K562 (cell line): Measurements from ENCODE around the gene SLC39A7. TPM values are rescaled to one million over a fixed set of nuclear protein-coding genes. Genes with fewer than 3 reads are reported as not detected.
A peak's percentile ranks its signal among the peaks of the same experiment; 100 is the strongest.

Source experiments
- CXXC5 ChIP-seq: fragments of 250-450 bp; sonication (Bioruptor Pico); IDR thresholded peaks from 2 replicates; pipeline ENCODE4 v1.8.0; 2022; ENCODE audit warnings: inconsistent platforms, mild to moderate bottlenecking, moderate library complexity
- DACH1 ChIP-seq: fragments of 450-650 bp; IDR thresholded peaks from 2 replicates; pipeline ENCODE4 v1.6.1; 2018; ENCODE audit not compliant: partially characterized antibody
- FOXJ3 ChIP-seq: sonication (generic); formaldehyde crosslinking; IDR thresholded peaks from 2 replicates; pipeline ENCODE4 v1.4.0; 2020; ENCODE audit warnings: mild to moderate bottlenecking, missing genetic modification reagents
- IFI16 ChIP-seq: fragments of 250-450 bp; sonication (Bioruptor Pico); IDR thresholded peaks from 2 replicates; pipeline ENCODE4 v2.1.2; 2022; ENCODE audit warnings: mild to moderate bottlenecking, inconsistent platforms
- ILF3 ChIP-seq: fragments of 450-650 bp; IDR thresholded peaks from 2 replicates; pipeline ENCODE4 v1.6.1; 2018; ENCODE audit warnings: antibody characterized with exemption, mild to moderate bottlenecking, moderate library complexity, borderline replicate concordance
- KDM1A ChIP-seq, 2 experiments: fragments of 450-650 bp; IDR thresholded peaks; 2 replicates each; pipeline ENCODE4 v1.6.1; 2016; ENCODE audit warnings: mild to moderate bottlenecking in 2 of 2
- MAFF ChIP-seq: IDR thresholded peaks from 2 replicates; pipeline ENCODE4 v1.6.1; 2012; ENCODE audit warnings: low read length, improper control_type of control experiment
- MAZ ChIP-seq, 2 experiments: fragments of 450-650 bp in 1 of 2; sonication (generic) in 1 of 2; formaldehyde crosslinking; IDR thresholded peaks in 1 of 2; conservative IDR thresholded peaks in 1 of 2; 2 replicates each; pipeline versions ENCODE4 v1.4.0 to v1.5.0; 2020; ENCODE audit warnings: mild to moderate bottlenecking in 1 of 2, missing genetic modification reagents in 1 of 2
- MEIS2 ChIP-seq: fragments of 450-650 bp; IDR thresholded peaks from 2 replicates; pipeline ENCODE4 v1.6.1; 2014; ENCODE audit warnings: mild to moderate bottlenecking; ENCODE audit not compliant: partially characterized antibody
- MTF1 ChIP-seq: fragments of 250-450 bp; sonication (Bioruptor Pico); IDR thresholded peaks from 2 replicates; pipeline ENCODE4 v1.9.0; 2021; ENCODE audit warnings: moderate library complexity, mild to moderate bottlenecking, inconsistent platforms, borderline replicate concordance
- NR1H2 ChIP-seq: sonication (generic); formaldehyde crosslinking; IDR thresholded peaks from 2 replicates; pipeline ENCODE4 v1.4.0; 2020; ENCODE audit warnings: mild to moderate bottlenecking, missing genetic modification reagents
- POLR2H ChIP-seq: IDR thresholded peaks from 2 replicates; pipeline ENCODE4 v1.6.1; 2016; ENCODE audit warnings: missing genetic modification characterization, low read depth, mild to moderate bottlenecking, control low read depth, missing compliant biosample characterization, moderate library complexity
- SMAD3 ChIP-seq: fragments of 450-650 bp; formaldehyde crosslinking; conservative IDR thresholded peaks from 2 replicates; pipeline ENCODE4 v1.4.0; 2020; ENCODE audit warnings: mild to moderate bottlenecking
- TOE1 ChIP-seq, 2 experiments: fragments of 450-650 bp in 1 of 2; sonication (generic) in 1 of 2; formaldehyde crosslinking in 1 of 2; IDR thresholded peaks; 2 replicates each; pipeline versions ENCODE4 v1.7.1 to v1.8.0; 2016 to 2022; ENCODE audit warnings: borderline replicate concordance in 2 of 2, mild to moderate bottlenecking in 2 of 2, antibody characterized with exemption in 1 of 2, inconsistent platforms in 1 of 2, low read depth in 1 of 2, missing genetic modification reagents in 1 of 2, moderate library complexity in 1 of 2
- ZBED1 ChIP-seq: IDR thresholded peaks from 2 replicates; pipeline ENCODE4 v1.6.1; 2014
- ZHX1 ChIP-seq: fragments of 150-350 bp; conservative IDR thresholded peaks from 2 replicates; pipeline ENCODE4 v1.6.1; 2014; ENCODE audit warnings: low read length
- ZNF121 ChIP-seq: sonication (generic); formaldehyde crosslinking; conservative IDR thresholded peaks from 2 replicates; pipeline ENCODE4 v1.8.0; 2022; ENCODE audit warnings: missing genetic modification reagents
- ZNF668 ChIP-seq: fragments of 250-450 bp; sonication (Bioruptor Pico); IDR thresholded peaks from 2 replicates; pipeline ENCODE4 v1.8.0; 2022; ENCODE audit warnings: mild to moderate bottlenecking, inconsistent platforms
- ZNF830 ChIP-seq: fragments of 250-450 bp; sonication (Bioruptor Pico); IDR thresholded peaks from 2 replicates; pipeline ENCODE4 v1.5.0; 2021; ENCODE audit warnings: mild to moderate bottlenecking
- polyA plus RNA-seq, 8 experiments: library from polyadenylated mRNA; depleted of rRNA in 4 of 8; stranded (reverse) in 5 of 8; unstranded in 3 of 8; fragments of >200 nt; fragmentation: Nextera tagmentation in 2 of 8; fragmentation: Illumina TruSeq in 1 of 8; extraction: Ambion mirVana in 2 of 8; extraction: Trizol in 1 of 8; gene quantifications; 2 replicates each; pipeline versions ENCODE4 v1.2.1 to v1.2.3, GENCODE V29; 2011 to 2014; ENCODE audit warnings: inconsistent platforms in 1 of 8, missing spikeins in 1 of 8
- total RNA-seq, 7 experiments: library from RNA; depleted of rRNA in 6 of 7; stranded (reverse); fragments of >200 nt in 6 of 7; fragmentation: Illumina TruSeq in 2 of 7; extraction: Trizol in 2 of 7; gene quantifications; 2 replicates each; pipeline versions ENCODE4 v1.2.1 to v1.2.3, GENCODE V29; 2011 to 2021; ENCODE audit warnings: low replicate concordance in 1 of 7
- TF ChIP-seq, protein P1 (sequence below): fragments of 450-650 bp; formaldehyde crosslinking; IDR thresholded peaks from 2 replicates; pipeline ENCODE4 v1.4.0; 2020; ENCODE audit warnings: mild to moderate bottlenecking, moderate library complexity
- TF ChIP-seq, protein P2 (sequence below): sonication (generic); formaldehyde crosslinking; IDR thresholded peaks from 2 replicates; pipeline ENCODE4 v1.4.0; 2020; ENCODE audit warnings: mild to moderate bottlenecking, missing genetic modification reagents

Gene SLC39A7
- total and polyA plus RNA-seq, 9 of the 15 experiments (the other 6 are each of a cell fraction or from before 2014, with no cell fraction given), result 21.7 to 169 (median 121) TPM

DNA sequence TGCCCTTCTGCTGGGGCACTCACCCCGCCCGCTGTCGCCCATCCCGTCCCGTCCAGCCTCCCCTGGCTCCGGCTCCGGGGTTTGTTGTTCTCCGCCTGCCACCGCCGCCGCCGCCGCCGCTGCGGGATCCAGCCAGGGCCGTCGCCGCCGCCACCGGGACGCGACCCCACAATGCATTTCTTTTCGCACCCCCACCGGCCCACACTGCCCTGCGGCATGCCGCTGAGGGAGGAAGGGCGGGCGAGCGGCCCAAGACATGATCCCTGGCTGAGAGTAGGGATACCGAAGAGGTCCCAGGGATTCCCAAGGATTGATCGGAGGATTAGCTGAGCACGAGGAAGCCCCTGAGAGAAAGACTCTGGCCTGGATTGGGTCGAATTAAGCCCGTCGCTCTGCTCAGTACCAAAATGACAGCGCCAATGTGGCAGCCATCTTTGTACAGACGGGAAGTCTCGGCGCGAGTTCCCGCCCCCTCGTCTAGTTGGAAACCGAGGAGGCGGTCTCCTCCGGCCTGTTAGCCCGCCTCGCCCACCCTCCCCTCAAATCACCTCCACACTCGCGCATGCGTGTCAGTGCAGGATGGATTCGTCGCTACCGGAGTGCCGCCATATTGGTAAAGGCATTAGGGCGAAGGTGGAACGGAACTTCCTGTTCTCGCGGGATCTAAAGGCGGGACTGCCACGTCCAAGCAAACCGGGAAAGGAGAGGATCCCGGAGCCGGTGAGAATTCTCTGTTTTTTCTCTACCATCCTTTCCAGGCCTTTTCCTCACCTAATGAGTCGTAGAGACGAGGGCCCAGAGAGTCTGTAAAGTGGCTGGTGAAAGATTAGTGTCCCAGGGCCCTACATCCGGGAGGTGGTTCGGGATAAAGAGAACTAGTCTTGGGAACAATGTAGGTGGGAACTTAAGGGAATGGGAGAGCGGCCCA, at the start of gene SLC39A7, which contains the start of gene RXRB (continued):
- peak; percentile 71 for TF ChIP-seq ZHX1
- peak; percentile 91 for TF ChIP-seq TOE1 (IDR thresholded peaks at IDR 0.05; ENCODE audit: borderline replicate concordance)
- no peak; the same call in 1 of the 2 replicates for TF ChIP-seq TOE1 (CRISPR knock-in tag; IDR thresholded peaks at IDR 0.05; ENCODE audit: borderline replicate concordance, low read depth)
- TF ChIP-seq FOXJ3 (CRISPR knock-in tag), result no peak
- no peak; the same call in 1 of the 2 replicates for TF ChIP-seq ILF3
- peak; percentile 90 for TF ChIP-seq MEIS2
- peak; percentile 53 for TF ChIP-seq ZBED1
- TF ChIP-seq MTF1 (CRISPR knock-in tag), result no peak; the same call in 1 of the 2 replicates
- TF ChIP-seq, protein P1, sequence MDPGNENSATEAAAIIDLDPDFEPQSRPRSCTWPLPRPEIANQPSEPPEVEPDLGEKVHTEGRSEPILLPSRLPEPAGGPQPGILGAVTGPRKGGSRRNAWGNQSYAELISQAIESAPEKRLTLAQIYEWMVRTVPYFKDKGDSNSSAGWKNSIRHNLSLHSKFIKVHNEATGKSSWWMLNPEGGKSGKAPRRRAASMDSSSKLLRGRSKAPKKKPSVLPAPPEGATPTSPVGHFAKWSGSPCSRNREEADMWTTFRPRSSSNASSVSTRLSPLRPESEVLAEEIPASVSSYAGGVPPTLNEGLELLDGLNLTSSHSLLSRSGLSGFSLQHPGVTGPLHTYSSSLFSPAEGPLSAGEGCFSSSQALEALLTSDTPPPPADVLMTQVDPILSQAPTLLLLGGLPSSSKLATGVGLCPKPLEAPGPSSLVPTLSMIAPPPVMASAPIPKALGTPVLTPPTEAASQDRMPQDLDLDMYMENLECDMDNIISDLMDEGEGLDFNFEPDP, result peak; percentile 74; the same call in 1 of the 2 replicates
- TF ChIP-seq IFI16, result peak; percentile 67; the same call in 1 of the 2 replicates
- TF ChIP-seq POLR2H (tag), result peak; percentile 95
- TF ChIP-seq ZNF121 (CRISPR knock-in tag), result no peak
- peak; percentile 98; the same call in 1 of the 2 replicates for TF ChIP-seq NR1H2 (CRISPR knock-in tag)
- peak in 1 of 2 experiments; percentile 97; a peak in 2 of 4 replicates for TF ChIP-seq KDM1A (IDR thresholded peaks at IDR 0.05)
- TF ChIP-seq, protein P2, sequence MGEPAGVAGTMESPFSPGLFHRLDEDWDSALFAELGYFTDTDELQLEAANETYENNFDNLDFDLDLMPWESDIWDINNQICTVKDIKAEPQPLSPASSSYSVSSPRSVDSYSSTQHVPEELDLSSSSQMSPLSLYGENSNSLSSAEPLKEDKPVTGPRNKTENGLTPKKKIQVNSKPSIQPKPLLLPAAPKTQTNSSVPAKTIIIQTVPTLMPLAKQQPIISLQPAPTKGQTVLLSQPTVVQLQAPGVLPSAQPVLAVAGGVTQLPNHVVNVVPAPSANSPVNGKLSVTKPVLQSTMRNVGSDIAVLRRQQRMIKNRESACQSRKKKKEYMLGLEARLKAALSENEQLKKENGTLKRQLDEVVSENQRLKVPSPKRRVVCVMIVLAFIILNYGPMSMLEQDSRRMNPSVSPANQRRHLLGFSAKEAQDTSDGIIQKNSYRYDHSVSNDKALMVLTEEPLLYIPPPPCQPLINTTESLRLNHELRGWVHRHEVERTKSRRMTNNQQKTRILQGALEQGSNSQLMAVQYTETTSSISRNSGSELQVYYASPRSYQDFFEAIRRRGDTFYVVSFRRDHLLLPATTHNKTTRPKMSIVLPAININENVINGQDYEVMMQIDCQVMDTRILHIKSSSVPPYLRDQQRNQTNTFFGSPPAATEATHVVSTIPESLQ (CRISPR knock-in tag), result peak; percentile 95
- no peak for TF ChIP-seq ZNF668 (CRISPR knock-in tag)
- peak; percentile 82 for TF ChIP-seq CXXC5
- peak; percentile 75 for TF ChIP-seq MAFF
- no peak for TF ChIP-seq DACH1
- TF ChIP-seq ZNF830 (CRISPR knock-in tag), result 0 out of 2 replicates have a peak, but pooled peaks have one; percentile 13
- peak; percentile 68; the same call in 1 of the 2 replicates for TF ChIP-seq SMAD3
- peak; percentile 99 for TF ChIP-seq MAZ (CRISPR knock-in tag; conservative IDR thresholded peaks at IDR 0.05 in 1 of 2, IDR thresholded peaks at IDR 0.05 in 1 of 2)
